K562 (cell line): ENCODE results near the gene GTF2H4. TPM values are rescaled to one million over a fixed set of nuclear protein-coding genes. Genes with fewer than 3 reads are reported as not detected.

Experiments used
- ATF2 ChIP-seq: sonication (generic); formaldehyde crosslinking; IDR thresholded peaks from 2 replicates; pipeline ENCODE4 v1.8.1; 2022; ENCODE audit warnings: missing genetic modification reagents
- BDP1 ChIP-seq: IDR thresholded peaks from 3 replicates; pipeline ENCODE4 v1.6.1; 2011; ENCODE audit not compliant: insufficient read length, insufficient read depth
- FOXA1 ChIP-seq: fragments of 450-650 bp; IDR thresholded peaks from 2 replicates; pipeline ENCODE4 v1.6.1; 2016; ENCODE audit warnings: mild to moderate bottlenecking, borderline replicate concordance
- FOXK1 ChIP-seq: sonication (generic); formaldehyde crosslinking; IDR thresholded peaks from 2 replicates; pipeline ENCODE4 v1.8.0; 2022; ENCODE audit warnings: missing genetic modification reagents, mild to moderate bottlenecking, borderline replicate concordance
- HMGN3 ChIP-seq: IDR thresholded peaks from 2 replicates; pipeline ENCODE4 v1.6.1; 2011; ENCODE audit warnings: borderline replicate concordance, low read depth, mild to moderate bottlenecking, mixed read lengths, low read length; ENCODE audit not compliant: insufficient read length; ENCODE audit errors: extremely low read depth
- MCM7 ChIP-seq, 2 experiments: fragments of 450-650 bp; IDR thresholded peaks; 2 replicates each; pipeline ENCODE4 v1.6.1; 2016 to 2018
- NBN ChIP-seq: fragments of 450-650 bp; IDR thresholded peaks from 2 replicates; pipeline ENCODE4 v1.6.1; 2016; ENCODE audit warnings: low read depth, mild to moderate bottlenecking
- NCOA1 ChIP-seq: fragments of 450-650 bp; IDR thresholded peaks from 2 replicates; pipeline ENCODE4 v1.6.1; 2016; ENCODE audit warnings: low read depth
- NFE2L1 ChIP-seq: fragments of 450-650 bp; IDR thresholded peaks from 2 replicates; pipeline ENCODE4 v1.6.1; 2016; ENCODE audit warnings: missing genetic modification characterization, low read depth, mild to moderate bottlenecking, missing compliant biosample characterization, moderate library complexity, borderline replicate concordance
- SMAD4 ChIP-seq: fragments of 250-450 bp; sonication (Bioruptor Pico); conservative IDR thresholded peaks from 2 replicates; pipeline ENCODE4 v1.8.0; 2021; ENCODE audit warnings: inconsistent platforms, mild to moderate bottlenecking, moderate library complexity
- ZBTB40 ChIP-seq, 2 experiments: fragments of 450-650 bp in 1 of 2; sonication (generic) in 1 of 2; formaldehyde crosslinking in 1 of 2; IDR thresholded peaks; 2 replicates each; pipeline versions ENCODE4 v1.7.1 to v1.9.0; 2016 to 2022; ENCODE audit warnings: inconsistent platforms in 1 of 2, mild to moderate bottlenecking in 1 of 2, missing genetic modification reagents in 1 of 2
- ZNF707 ChIP-seq: fragments of 250-450 bp; sonication (Bioruptor Pico); conservative IDR thresholded peaks from 2 replicates; pipeline ENCODE4 v1.8.0; 2022; ENCODE audit warnings: inconsistent platforms, mild to moderate bottlenecking, moderate library complexity
- polyA plus RNA-seq, 8 experiments: library from polyadenylated mRNA; depleted of rRNA in 4 of 8; stranded (reverse) in 5 of 8; unstranded in 3 of 8; fragments of >200 nt; fragmentation: Nextera tagmentation in 2 of 8; fragmentation: Illumina TruSeq in 1 of 8; extraction: Ambion mirVana in 2 of 8; extraction: Trizol in 1 of 8; gene quantifications; 2 replicates each; pipeline versions ENCODE4 v1.2.1 to v1.2.3, GENCODE V29; 2011 to 2014; ENCODE audit warnings: inconsistent platforms in 1 of 8, missing spikeins in 1 of 8
- total RNA-seq, 7 experiments: library from RNA; depleted of rRNA in 6 of 7; stranded (reverse); fragments of >200 nt in 6 of 7; fragmentation: Illumina TruSeq in 2 of 7; extraction: Trizol in 2 of 7; gene quantifications; 2 replicates each; pipeline versions ENCODE4 v1.2.1 to v1.2.3, GENCODE V29; 2011 to 2021; ENCODE audit warnings: low replicate concordance in 1 of 7
- TF ChIP-seq, protein P1 (sequence below): fragments of 450-650 bp; formaldehyde crosslinking; IDR thresholded peaks from 2 replicates; pipeline ENCODE4 v1.4.0; 2020; ENCODE audit warnings: mild to moderate bottlenecking

The GTF2H4 gene
- total and polyA plus RNA-seq, 9 of the 15 experiments (the other 6 are each of a cell fraction or from before 2014, with no cell fraction given) = 3.6 to 86.1 (median 39.6) TPM

GRCh38 chr6:30877419-30878262, 30.4 kb upstream of the GTF2H4 start (continued):
- no peak for TF ChIP-seq ATF2 (CRISPR knock-in tag)
- no peak for TF ChIP-seq FOXA1
- TF ChIP-seq HMGN3 = no peak
- no peak for TF ChIP-seq ZNF707 (CRISPR knock-in tag)
- peak; percentile 11; the same call in 1 of the 2 replicates for TF ChIP-seq ZBTB40 (IDR thresholded peaks at IDR 0.05)
- no peak for TF ChIP-seq ZBTB40 (CRISPR knock-in tag; IDR thresholded peaks at IDR 0.05)
- TF ChIP-seq FOXK1 (CRISPR knock-in tag) = peak; percentile 68; the same call in 1 of the 2 replicates
- TF ChIP-seq, protein P1, sequence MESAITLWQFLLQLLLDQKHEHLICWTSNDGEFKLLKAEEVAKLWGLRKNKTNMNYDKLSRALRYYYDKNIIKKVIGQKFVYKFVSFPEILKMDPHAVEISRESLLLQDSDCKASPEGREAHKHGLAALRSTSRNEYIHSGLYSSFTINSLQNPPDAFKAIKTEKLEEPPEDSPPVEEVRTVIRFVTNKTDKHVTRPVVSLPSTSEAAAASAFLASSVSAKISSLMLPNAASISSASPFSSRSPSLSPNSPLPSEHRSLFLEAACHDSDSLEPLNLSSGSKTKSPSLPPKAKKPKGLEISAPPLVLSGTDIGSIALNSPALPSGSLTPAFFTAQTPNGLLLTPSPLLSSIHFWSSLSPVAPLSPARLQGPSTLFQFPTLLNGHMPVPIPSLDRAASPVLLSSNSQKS (CRISPR knock-in tag) = no peak
- peak; percentile 91 for TF ChIP-seq NBN
- TF ChIP-seq BDP1 = no peak
- no peak for TF ChIP-seq SMAD4
- no peak for TF ChIP-seq MCM7 (IDR thresholded peaks at IDR 0.05)
- TF ChIP-seq NCOA1 = no peak
- no peak for TF ChIP-seq NFE2L1 (tag)
